ENCODE results near the gene IHH.

Gene IHH

DNA sequence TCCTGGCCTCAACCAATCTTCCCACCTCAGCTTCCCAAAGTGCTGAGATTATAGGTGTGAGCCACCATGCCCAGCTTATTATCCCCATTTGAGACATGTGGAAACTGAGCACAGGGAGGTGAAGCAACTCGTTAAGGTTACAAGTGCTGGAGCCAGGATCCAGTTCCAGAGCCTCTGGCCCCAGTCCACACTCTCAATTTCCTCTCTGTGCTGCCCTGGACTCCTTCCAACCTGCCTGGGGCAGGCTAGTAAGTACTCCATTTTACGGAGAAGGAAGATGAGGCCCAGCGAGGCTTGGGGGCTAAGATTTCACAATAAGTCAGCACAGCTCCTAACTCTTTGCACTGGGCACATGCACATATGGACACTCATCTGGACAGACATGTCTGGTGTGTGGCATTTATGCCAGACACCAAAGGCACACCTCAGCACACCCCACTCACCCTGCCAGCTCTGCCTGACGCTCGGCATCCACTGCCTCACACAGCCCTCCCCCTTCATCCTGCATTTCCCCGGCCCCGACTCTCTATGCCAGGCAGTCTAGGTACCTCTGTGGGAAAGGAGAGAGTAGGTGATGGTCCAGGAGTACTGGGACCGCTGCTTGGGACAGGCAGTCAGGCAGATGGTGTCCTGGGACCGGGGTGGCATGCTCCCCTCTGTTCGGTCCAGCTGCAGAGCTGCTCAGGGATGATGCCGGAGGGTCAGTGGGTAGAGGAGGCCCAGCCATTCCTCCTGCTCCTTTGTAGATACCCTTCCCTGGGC is 39.9 kb downstream of the IHH start:
- DNase-seq (ENCODE audit: low spot score), result no peak

DNA sequence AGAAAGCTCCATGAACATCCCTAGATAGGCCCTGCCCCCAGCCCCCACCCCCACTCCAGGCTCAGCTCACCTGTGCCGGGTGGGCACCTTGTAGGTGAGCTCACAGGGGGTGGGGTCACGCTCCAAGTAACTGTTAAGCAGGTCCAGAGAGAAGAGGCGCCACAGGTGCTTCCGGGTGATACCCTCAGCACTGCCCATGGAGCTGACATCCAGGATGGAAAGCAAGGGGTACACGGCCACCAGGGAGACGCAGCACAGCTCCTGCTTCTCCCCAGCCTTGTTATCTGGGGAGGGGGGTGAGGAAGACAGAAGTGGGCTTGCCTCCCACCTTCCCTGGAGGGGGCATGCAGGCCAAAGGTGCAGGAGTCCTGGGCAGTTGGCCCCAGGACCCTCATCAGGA is 41.3 kb downstream of the IHH start:
- DNase-seq (ENCODE audit: low spot score), result no peak

DNA sequence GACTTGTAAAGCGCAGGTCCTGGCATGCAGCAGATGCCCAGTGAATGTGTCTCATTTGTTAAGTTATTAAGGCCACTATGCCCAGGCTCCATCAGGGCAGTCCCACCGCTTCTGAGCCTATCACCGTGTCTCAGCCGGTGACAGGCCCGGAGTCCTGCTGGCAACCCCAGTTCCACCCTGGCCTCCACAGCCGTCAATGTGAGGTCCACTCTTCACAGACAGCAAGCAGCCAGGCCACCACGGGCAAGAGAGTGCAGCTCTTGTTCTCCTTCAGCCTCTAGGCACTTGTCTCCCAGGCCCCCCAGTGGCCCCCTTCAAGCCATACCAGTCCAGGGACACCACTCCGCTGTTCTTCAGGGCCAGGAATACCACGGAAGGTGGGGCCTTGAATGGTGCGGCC is 42.0 kb downstream of the IHH start:
- no peak for DNase-seq (ENCODE audit: low spot score)

DNA sequence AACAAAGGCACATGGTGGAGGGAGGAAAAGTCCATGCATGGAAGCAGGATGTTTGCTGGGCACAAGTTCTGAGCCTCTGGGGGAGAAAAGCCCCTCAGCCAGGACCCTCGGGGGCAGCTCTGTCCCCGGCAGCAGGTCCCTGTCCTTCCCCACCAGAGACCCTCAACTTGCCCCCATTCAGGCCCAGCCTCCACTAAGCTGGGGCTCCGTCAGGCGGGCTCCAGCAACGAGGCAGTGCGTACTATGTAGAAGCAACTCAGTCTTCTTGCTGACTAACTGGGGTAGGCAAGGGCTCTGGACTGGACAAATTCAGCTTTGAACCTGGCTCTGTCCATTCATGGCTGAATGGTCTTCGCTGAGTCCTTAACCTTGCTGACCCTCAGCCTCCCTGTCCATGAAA is 42.4 kb downstream of the IHH start:
- no peak for DNase-seq (ENCODE audit: low spot score)

DNA sequence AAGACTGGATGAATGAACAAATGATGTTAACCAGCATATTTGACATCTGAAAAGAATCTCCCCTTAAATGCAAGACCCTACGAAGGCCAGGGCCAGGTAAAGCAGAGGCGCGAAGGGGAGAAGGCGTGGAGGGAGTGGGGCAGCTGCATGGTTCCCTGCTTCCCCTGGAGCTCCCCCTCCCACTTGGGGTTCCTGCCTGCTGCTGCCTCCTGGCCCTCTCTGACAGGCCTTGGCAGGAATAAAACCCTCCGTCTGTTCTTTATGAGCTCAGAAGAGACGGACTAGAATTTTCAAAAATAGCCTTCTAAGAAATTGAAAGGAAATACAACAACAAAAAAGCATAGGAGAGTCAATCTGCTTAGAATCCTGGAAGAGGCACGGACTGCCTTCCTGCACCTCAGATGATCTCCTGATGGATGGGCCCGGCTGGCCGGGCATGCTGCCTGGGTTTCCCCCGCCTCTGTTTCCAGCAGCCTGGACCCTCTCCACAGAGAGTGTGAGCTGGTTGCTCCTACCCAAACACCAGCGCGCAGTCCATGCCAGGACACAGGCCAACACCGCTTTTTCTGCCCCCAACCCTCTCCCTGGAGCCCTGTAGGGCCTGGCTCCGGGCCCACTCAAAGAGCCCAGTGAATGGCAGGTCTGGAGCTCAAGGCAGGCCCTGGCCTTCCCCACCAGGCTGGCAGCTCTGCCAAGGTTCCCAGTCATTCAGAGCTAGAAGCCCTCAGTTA is 43.4 kb downstream of the IHH start:
- no peak for DNase-seq (ENCODE audit: low spot score)

DNA sequence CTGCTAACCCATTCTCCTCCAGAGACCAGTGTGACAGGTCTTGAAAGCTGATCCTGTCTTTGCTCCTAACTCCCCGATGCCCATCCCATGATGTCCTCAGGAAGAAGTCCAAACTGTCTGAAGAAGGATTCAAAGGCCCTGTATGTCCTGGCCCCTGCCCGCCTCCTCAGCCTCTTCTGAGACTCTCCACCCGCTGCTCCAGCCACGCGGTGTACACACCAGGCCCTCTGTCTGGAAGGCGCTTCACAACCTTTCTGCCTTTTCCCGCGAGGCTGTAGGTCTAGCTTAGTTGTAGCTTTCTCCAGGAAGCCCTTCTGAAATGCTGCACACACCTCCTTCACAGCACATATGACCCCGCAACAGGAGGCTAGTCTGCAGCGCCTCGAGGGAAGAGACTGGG is 44.0 kb downstream of the IHH start:
- no peak for DNase-seq (ENCODE audit: low spot score)

DNA sequence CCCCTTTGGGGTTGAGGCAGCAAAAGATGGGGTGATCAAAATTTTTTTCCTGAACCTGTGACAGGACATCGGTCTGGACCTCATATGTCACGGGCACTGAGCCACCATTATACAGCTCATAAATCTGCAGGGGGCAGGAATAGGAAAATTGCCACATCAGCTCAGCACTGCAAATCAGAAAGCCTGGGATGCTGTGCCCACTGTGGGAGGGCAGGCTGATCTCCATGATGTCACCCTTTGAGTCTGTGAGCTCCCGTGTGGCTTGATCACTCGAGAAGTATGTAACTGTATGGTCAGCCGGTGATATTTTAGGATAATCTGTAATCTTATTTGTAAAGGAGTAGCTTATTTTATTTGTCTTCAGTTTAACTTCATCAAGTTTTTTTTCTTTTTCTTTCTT is 49.8 kb downstream of the IHH start:
- no peak for DNase-seq (ENCODE audit: low spot score)

DNA sequence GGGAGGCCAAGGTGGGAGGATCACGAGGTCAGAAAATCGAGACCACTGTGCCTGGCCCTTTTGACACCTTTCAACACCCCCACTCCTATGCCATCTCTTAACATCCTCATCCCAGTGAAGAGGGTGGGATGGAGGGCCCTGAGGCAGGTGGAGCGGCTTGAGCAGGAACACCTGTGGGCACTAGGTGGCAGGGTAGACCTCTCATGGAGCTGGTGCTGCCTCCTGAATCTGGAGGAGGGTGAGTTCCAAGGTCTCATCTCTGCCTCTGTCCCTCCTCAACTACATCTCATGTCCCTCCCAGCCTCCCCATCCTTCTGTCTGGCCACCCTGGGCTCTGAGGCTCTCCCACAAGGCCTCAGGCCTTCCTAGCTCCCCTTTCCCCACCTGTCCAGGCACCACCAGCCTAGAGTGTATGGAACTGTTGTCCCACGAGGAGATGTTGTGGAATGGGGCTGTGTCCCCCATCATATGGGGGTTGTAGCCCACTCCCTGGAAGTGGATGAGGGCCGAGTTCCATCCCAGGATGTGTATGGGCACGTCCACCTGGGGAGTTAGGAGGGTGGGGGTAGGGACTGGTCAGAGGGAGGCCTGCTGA is 50.5 kb downstream of the IHH start:
- DNase-seq (ENCODE audit: low spot score), result no peak

DNA sequence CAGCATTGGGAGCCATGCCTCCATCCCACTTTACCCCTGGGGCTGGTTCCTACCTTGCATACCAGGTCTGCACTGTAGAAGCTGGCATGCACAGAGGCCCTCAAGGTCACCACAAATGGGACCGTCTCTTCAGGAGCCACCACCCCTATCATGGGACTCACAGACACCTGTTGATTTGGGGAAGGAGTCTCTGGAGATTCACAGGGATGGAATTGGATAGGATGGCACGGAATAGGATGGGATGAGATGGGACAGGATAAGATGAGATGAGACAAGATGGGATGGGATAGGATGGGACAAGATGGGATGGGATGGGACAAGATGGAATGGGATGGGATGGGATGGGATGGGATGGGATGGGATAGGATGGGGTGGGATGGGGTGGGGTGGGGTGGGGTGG is 51.4 kb downstream of the IHH start:
- no peak for DNase-seq (ENCODE audit: low spot score)

All from AG20443 (cell line).